Measurements from ENCODE around the gene APOLD1.

DNA sequence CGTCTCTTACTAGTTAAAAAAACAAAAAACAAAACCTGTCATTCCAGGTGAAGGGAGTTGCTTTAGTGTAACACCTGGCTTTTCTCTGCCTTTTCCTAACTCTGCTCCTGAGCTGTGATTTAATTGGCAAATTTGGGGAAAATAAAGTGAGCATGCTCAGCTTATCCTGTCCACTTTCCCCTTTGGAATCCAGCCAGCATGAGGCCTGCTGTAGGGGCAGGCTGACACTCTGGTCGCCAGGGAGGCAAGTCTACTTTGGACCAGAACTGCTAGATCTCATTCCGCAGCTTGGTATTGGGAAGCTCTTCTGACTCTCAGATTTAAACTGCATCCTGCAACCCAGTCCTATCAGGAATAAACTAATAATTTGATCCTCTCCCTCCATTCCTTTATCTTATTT lies 38.2 kb upstream of the APOLD1 start:
- TF ChIP-seq, protein P1, sequence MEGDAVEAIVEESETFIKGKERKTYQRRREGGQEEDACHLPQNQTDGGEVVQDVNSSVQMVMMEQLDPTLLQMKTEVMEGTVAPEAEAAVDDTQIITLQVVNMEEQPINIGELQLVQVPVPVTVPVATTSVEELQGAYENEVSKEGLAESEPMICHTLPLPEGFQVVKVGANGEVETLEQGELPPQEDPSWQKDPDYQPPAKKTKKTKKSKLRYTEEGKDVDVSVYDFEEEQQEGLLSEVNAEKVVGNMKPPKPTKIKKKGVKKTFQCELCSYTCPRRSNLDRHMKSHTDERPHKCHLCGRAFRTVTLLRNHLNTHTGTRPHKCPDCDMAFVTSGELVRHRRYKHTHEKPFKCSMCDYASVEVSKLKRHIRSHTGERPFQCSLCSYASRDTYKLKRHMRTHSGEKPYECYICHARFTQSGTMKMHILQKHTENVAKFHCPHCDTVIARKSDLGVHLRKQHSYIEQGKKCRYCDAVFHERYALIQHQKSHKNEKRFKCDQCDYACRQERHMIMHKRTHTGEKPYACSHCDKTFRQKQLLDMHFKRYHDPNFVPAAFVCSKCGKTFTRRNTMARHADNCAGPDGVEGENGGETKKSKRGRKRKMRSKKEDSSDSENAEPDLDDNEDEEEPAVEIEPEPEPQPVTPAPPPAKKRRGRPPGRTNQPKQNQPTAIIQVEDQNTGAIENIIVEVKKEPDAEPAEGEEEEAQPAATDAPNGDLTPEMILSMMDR (IDR thresholded peaks at IDR 0.05), result no peak
- TF ChIP-seq POLR2A (IDR thresholded peaks at IDR 0.05), result no peak
